ENCODE measurements around the gene RNASE12. TPM values are rescaled to one million over a fixed set of nuclear protein-coding genes. Genes with fewer than 3 reads are reported as not detected.

The RNASE12 gene
- polyA plus RNA-seq, 3 donors: not detected

DNA sequence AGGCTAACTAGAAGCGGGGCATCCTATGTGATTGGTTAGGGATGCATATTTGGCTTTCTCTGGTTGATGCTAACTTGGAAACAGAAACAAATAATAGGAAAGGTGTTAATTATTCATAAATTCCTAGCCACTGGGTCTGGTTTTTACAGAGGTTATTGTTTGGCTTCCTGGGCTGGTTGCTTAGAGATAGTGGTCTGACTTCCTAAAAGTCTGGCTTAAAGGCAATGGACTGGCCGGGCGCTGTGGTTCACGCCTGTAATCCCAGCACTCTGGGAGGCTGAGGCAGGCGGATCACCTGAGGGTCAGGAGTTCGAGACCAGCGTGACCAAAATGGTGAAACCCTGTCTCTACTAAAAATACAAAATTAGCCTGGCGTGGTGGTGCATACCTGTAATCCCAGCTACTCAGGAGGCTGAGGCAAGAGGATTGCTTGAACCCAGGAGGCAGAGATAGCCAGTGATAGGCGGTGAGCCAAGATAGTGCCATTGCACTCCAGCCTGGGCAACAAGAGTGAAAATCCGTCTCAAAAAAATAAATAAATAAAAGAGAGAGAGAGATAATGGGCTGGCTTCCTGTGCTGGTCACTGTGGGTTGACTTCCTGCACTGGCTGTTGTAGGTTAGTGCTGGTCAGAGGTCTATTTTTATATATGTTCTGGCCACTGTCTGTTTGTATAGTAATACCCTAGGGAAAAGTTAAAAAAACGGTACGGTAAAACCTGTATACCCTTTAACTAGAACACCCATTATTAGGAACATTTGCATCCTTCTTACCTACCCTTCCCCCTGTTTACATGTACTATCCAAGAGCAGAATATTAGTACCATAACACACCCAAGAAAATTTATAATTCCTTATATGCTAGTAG is 26.2 kb upstream of the RNASE12 start:
- no peak for DNase-seq (ENCODE audit: extremely low read depth in 1 of 11, low read depth in 9 of 11, low spot score in 4 of 11)

- no peak for DNase-seq (ENCODE audit: extremely low read depth in 1 of 11, low read depth in 9 of 11, low spot score in 4 of 11)
Observed at GRCh38 chr14:20615996-20616395, 24.8 kb upstream of the RNASE12 start.

GRCh38 chr14:20614038-20614840 is 23.1 kb upstream of the RNASE12 start:
- no peak for DNase-seq (ENCODE audit: extremely low read depth in 1 of 11, low read depth in 9 of 11, low spot score in 4 of 11)

DNA sequence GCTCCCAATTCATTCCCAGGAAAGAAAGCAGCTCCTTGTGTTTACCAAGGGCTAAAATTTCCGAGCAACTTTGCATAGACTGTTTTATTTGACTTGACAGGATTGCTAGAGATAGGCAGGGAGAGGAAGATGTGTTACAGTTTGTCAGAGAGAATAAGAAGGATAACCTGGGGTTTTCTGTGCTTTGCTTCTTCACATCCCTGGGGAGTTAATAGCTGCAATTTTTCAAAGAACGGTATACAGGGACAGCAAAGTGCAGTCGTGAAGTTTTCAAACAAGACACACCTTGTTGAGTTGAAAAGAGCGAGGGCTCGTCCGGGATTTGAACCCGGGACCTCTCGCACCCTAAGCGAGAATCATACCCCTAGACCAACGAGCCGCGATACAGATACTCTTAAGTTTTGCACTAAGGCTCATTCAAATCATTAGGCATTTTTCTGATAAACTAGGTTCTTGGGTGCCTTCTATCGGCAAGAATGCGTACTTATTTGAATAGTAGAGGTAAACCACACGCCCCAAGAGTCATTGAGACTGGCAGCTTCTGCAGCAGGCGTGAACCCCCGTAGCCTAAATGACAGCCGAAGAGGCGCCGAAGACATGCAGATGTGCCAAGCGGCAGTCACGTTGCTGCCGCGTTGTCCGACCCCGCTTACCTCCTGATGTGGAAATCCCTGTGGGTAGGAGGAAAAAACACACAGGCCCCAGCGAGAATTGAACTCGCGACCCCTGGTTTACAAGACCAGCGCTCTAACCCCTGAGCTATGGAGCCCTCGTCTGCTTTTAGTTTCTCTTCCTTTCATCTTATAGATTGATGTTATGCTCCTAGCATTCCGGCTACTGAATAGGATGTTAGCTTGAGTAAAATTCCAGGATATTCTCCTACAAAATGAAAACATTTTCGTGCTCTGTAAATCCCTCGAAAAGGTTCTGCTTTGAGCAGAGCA is 22.2 kb upstream of the RNASE12 start:
- DNase-seq (ENCODE audit: extremely low read depth in 1 of 11, low read depth in 9 of 11, low spot score in 4 of 11): peak; percentile 79 to 96 (median 89)

DNA sequence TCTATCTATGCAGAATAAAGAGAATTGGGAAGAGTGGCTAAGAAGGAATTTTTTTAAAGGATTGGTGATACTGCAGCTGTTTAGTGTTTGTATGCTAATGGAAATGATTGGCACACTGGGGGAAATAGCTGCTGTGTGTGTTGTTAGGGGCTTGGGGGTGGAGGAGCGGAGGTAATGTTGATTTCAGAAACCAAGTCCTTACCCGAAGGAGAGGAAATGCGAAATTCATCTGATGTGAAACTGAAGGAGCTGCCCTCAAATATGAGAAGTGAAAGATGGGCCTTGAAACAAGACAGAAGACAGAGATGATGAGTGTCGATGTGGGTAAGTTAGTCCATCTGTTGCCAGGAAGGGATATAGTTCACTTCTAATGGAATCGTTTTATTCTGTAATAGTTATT is 21.2 kb upstream of the RNASE12 start:
- DNase-seq (ENCODE audit: extremely low read depth in 1 of 11, low read depth in 9 of 11, low spot score in 4 of 11): no peak

GRCh38 chr14:20611277-20611676 is 20.1 kb upstream of the RNASE12 start:
- DNase-seq (ENCODE audit: extremely low read depth in 1 of 11, low read depth in 9 of 11, low spot score in 4 of 11): no peak

GRCh38 chr14:20610002-20610765 is 19.0 kb upstream of the RNASE12 start:
- peak in 2 of 11 donors; percentile 61 to 66 for DNase-seq (ENCODE audit: extremely low read depth in 1 of 11, low read depth in 9 of 11, low spot score in 4 of 11)

DNA sequence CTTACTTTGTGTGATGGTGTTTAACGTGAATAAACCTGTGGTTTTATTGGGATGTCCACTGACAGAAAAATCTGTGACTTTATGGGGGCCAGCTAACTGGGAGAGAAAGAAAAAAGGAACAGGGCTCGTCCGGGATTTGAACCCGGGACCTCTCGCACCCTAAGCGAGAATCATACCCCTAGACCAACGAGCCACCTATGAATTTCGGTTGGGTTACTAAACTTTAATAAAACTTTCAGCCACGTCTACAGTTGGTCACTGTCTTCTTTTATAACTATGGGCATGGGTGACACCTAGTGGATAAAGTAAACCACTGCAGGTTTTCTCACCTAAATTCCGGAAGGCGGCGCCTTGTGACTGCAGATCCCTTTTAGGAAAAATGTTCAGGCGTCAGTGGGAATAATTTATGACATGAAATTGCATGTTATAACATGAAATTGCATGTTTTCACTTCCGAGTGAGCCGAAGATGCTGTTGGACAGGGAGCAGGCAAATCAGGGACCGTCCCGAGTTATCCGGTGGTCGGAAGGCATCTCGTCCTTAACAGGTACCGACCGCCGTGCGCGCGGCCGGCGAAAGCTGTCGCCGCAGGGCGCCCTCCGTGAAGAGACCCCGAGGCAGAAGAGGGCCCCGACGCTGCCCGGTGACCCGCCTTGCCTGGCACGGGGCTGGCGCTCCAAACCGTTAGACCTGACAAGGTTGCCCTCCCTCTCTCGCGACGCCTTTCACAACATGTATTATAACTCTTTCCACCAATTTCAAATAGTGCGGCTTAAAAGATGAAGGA is 18.2 kb upstream of the RNASE12 start:
- DNase-seq (ENCODE audit: extremely low read depth in 1 of 11, low read depth in 9 of 11, low spot score in 4 of 11): peak in 9 of 11 donors; percentile 74 to 92 (median 84)

- no peak for DNase-seq (ENCODE audit: extremely low read depth in 1 of 11, low read depth in 9 of 11, low spot score in 4 of 11)
Observed at GRCh38 chr14:20608383-20609110, 17.4 kb upstream of the RNASE12 start.

DNA sequence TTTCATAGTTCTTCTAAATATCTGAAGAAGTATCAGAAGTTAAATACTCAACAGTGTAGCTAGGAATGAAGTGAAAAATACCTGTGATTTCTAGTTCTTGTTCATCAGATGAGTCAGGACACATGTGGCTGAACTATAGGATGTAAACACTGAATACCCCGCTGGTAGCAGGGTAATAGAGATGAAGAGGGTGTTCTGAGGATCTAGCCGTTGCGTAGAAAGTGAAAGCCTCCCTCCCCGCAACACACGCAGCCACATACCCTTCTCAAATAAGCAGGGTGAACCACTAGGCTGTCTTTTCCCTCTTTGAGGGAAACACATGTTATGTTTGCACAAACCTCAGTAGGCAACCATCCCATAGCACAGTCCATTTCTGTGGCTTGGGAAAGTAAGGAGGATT is 16.4 kb upstream of the RNASE12 start:
- DNase-seq (ENCODE audit: extremely low read depth in 1 of 11, low read depth in 9 of 11, low spot score in 4 of 11): no peak

- DNase-seq (ENCODE audit: extremely low read depth in 1 of 11, low read depth in 9 of 11, low spot score in 4 of 11): no peak
Observed at GRCh38 chr14:20606902-20607242, 15.7 kb upstream of the RNASE12 start.

DNA sequence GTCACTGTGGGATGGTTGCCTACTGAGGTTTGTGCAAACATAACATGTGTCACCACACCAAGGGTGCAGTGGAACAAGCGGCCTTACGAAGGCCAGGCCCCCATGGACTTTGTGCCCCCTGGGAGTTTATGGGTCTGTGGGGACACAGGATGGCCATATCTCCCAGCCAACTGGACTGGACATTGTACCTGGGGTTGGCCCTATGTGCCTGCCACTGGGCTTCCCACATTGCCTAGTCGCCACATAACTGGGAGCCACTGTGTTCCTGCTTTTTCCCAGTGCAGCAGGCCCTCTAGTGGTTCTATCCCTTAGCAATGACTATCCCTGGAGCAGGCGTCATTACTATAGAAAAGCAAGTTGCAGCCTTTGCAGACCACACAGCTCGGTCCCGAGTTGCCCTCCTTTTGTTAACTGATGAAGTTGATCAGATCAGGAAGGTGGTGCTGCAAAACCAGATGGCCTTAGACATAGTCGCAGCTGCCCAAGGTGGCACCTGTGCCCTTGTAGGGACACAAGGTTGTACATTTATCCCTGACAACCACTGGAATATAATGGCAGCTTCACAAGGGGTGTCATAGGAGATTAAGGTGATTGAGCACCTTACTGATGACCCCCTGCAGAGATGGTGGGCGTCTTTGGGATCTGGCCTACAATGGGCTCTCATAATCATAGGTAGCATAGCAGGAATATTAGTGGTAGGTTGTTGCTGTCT is 15.2 kb upstream of the RNASE12 start:
- no peak for DNase-seq (ENCODE audit: extremely low read depth in 1 of 11, low read depth in 9 of 11, low spot score in 4 of 11)

DNA sequence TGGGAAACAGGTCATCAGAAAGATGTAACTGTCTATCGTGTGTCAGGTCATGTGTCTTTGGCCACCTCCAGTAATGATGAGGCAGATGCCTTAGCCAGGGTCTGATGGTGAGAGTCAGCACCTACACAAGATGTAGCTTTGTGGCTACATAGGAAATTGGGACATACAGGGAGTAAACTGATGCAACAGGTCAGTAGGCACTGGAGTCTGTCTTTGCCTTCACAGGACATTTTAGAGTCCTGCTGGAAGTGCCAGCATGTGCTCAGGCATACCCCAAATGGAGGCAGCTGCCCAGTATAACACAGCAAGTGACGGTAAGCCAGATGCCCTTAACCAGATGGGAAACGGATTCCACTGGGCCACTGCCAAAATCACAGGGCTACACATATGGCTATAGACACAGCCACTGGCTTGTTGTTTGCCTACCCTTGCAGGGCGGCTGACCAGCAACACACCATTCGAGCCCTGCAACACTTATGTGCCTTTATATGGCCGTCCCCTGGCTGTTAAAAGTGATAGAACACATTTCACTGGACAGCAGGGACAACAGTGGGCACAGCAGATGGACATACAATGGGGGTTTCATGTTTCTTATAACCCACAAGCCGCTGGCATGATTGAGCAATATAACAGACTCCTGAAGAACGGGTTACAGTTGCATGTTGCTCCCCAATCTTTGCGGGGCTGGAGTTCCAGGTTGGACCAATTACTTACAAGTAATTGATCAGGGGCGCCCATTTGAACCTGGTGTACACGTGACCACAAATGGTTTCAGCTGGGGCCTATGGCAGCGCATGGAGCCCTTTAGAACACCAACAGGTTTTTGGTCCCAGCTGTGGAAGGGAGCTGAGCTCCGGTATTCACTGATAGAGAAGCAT is 12.9 kb upstream of the RNASE12 start:
- DNase-seq (ENCODE audit: extremely low read depth in 1 of 11, low read depth in 9 of 11, low spot score in 4 of 11): no peak

DNA sequence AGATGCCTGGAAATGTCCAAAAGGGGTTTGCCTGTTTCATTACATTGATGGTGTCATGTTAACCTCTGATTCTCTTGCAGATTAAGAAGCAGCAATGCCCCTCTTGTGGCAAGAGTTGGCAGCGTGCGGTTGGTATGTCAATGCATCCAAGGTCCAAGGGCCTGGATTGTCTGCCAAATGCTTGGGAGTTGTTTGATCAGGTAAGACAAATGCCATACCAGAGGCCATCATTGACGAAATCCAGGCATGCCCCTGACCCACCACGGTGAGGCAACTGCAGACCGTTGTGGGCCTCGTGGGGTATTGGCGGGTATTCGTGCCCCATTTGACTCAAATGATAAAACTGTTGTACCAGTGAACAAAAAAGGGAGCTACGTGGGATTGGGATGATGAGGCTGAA is 11.4 kb upstream of the RNASE12 start:
- no peak for DNase-seq (ENCODE audit: extremely low read depth in 1 of 11, low read depth in 9 of 11, low spot score in 4 of 11)

GRCh38 chr14:20601522-20601921 is 10.3 kb upstream of the RNASE12 start:
- DNase-seq (ENCODE audit: extremely low read depth in 1 of 11, low read depth in 9 of 11, low spot score in 4 of 11): no peak

DNA sequence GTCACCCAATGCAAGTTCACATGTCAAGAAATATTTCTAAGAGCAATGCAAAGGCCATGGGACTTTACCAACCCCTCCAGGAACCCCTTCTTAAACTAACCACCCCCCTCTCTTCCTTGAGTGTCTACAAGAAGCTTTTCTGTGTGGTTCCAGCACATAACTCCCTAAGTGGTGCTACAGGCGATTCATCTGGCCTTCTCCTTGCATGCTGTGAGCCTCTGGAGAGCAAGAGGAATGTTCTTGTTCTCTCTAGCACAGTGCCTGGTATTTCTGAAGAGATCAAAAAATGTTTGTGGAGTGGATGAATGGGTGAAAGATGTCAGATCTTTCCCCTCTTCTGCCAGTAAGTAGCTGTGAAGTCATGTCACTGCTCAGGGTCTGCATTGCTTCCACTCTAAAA is 5.9 kb upstream of the RNASE12 start:
- DNase-seq (ENCODE audit: extremely low read depth in 1 of 11, low read depth in 9 of 11, low spot score in 4 of 11): no peak

Measured in renal cortex interstitium (tissue), 11 donors.